WERI-Rb-1 (cell line): ENCODE measurements around the gene CCDC77.

Experiments used
- DNase-seq: peaks from one replicate; pipeline ENCODE4 v3.0.0-alpha.2; 2020
- H3K27ac ChIP-seq: fragments of 250-450 bp; sonication (Bioruptor Pico); 2 replicates; pipeline ENCODE4 v1.5.1; 2020; ENCODE audit warnings: mild to moderate bottlenecking, moderate library complexity
- H3K27me3 ChIP-seq: fragments of 250-450 bp; sonication (Bioruptor Pico); 2 replicates; pipeline ENCODE4 v1.5.1; 2021; ENCODE audit warnings: mild to moderate bottlenecking, low read depth, moderate library complexity; ENCODE audit not compliant: insufficient read depth, severe bottlenecking
- H3K36me3 ChIP-seq: fragments of 250-450 bp; sonication (Bioruptor Pico); 2 replicates; pipeline ENCODE4 v1.5.1; 2020; ENCODE audit warnings: mild to moderate bottlenecking, moderate library complexity
- H3K4me3 ChIP-seq: 2 replicates; pipeline ENCODE4 v1.5.1; 2011; ENCODE audit warnings: low read depth, mild to moderate bottlenecking, control low read depth, low read length
- H3K9me3 ChIP-seq: fragments of 250-450 bp; sonication (Bioruptor Pico); 2 replicates; pipeline ENCODE4 v1.5.1; 2021; ENCODE audit warnings: mild to moderate bottlenecking, moderate library complexity; ENCODE audit not compliant: severe bottlenecking
- TF ChIP-seq, protein P1 (sequence below): IDR thresholded peaks from 2 replicates; pipeline ENCODE4 v1.5.1; 2011; ENCODE audit warnings: low read depth, mild to moderate bottlenecking, control low read depth, inconsistent platforms, low read length

The CCDC77 gene

GRCh38 chr12:468671-469389 is 67.4 kb downstream of the CCDC77 start:
- no peak for DNase-seq

DNA sequence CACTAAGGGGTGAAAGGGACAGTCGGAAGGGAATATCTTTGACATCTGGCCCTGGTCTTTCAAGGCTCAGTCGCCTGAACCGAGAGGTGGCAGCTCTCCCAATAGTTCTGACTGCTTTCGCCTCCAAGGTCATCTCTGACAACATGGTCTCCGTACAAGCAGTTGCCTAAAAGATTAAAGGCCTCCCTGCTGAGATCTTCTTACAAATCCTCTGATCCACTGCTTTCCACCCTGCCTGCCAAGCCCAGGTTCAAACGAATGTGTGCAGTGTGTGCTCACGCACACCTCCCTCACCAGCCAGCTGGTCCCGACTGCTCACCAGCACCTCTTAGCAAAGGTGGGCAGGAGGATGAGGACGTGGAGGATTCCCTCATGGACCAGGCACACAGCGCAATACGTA is 68.7 kb downstream of the CCDC77 start:
- no peaks in the 10 kb centered on the region for H3K36me3 ChIP-seq
- peak; percentile 85 for DNase-seq
- no peaks in the 10 kb centered on the region for H3K27me3 ChIP-seq
- peak overlapping the region; percentile 82 for H3K27ac ChIP-seq
- TF ChIP-seq, protein P1, sequence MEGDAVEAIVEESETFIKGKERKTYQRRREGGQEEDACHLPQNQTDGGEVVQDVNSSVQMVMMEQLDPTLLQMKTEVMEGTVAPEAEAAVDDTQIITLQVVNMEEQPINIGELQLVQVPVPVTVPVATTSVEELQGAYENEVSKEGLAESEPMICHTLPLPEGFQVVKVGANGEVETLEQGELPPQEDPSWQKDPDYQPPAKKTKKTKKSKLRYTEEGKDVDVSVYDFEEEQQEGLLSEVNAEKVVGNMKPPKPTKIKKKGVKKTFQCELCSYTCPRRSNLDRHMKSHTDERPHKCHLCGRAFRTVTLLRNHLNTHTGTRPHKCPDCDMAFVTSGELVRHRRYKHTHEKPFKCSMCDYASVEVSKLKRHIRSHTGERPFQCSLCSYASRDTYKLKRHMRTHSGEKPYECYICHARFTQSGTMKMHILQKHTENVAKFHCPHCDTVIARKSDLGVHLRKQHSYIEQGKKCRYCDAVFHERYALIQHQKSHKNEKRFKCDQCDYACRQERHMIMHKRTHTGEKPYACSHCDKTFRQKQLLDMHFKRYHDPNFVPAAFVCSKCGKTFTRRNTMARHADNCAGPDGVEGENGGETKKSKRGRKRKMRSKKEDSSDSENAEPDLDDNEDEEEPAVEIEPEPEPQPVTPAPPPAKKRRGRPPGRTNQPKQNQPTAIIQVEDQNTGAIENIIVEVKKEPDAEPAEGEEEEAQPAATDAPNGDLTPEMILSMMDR = peak; percentile 19; the same call in 1 of the 2 replicates
- H3K9me3 ChIP-seq = no peaks in the 10 kb centered on the region
- peak overlapping the region; percentile 5; the same call in 1 of the 2 replicates for H3K4me3 ChIP-seq

More at GRCh38 chr12:468671-469389, 67.4 kb downstream of the CCDC77 start:
- H3K27me3 ChIP-seq = no peaks in the 10 kb centered on the region
- H3K4me3 ChIP-seq = no peak overlapping the region
- no peaks in the 10 kb centered on the region for H3K9me3 ChIP-seq
- H3K27ac ChIP-seq = peak overlapping the region; percentile 82; the same call in 1 of the 2 replicates
- TF ChIP-seq, protein P1 = no peak
- H3K36me3 ChIP-seq = no peaks in the 10 kb centered on the region

- Histone ChIP-seq H3K27ac (no peak overlapping the region), H3K4me3 (no peak overlapping the region), H3K27me3 (no peaks in the 10 kb centered on the region), H3K36me3 (no peaks in the 10 kb centered on the region), H3K9me3 (no peaks in the 10 kb centered on the region)
- DNase-seq = no peak
- TF ChIP-seq, protein P1 = no peak
These were observed 71.8 kb downstream of the CCDC77 start for GRCh38 chr12:473198-473597.

GRCh38 chr12:473863-474577 is 72.6 kb downstream of the CCDC77 start:
- H3K27ac ChIP-seq = no peak overlapping the region
- TF ChIP-seq, protein P1 = no peak
- no peaks in the 10 kb centered on the region for H3K9me3 ChIP-seq
- H3K27me3 ChIP-seq = no peaks in the 10 kb centered on the region
- no peak overlapping the region for H3K4me3 ChIP-seq
- DNase-seq = no peak
- no peaks in the 10 kb centered on the region for H3K36me3 ChIP-seq

- H3K9me3 ChIP-seq = no peaks in the 10 kb centered on the region
- no peak for DNase-seq
- no peaks in the 10 kb centered on the region for H3K36me3 ChIP-seq
- TF ChIP-seq, protein P1 = no peak
- no peak overlapping the region for H3K4me3 ChIP-seq
- no peaks in the 10 kb centered on the region for H3K27me3 ChIP-seq
- H3K27ac ChIP-seq = no peak overlapping the region
These were observed 73.8 kb downstream of the CCDC77 start for GRCh38 chr12:475286-475685.
